Measurements from ENCODE around the gene ANKS1B.
"Not testable (repeated sequence)": the region's sequence is repeated elsewhere in the genome, so short reads cannot be mapped to it uniquely, and the experiment has no call there.

Gene ANKS1B

DNA sequence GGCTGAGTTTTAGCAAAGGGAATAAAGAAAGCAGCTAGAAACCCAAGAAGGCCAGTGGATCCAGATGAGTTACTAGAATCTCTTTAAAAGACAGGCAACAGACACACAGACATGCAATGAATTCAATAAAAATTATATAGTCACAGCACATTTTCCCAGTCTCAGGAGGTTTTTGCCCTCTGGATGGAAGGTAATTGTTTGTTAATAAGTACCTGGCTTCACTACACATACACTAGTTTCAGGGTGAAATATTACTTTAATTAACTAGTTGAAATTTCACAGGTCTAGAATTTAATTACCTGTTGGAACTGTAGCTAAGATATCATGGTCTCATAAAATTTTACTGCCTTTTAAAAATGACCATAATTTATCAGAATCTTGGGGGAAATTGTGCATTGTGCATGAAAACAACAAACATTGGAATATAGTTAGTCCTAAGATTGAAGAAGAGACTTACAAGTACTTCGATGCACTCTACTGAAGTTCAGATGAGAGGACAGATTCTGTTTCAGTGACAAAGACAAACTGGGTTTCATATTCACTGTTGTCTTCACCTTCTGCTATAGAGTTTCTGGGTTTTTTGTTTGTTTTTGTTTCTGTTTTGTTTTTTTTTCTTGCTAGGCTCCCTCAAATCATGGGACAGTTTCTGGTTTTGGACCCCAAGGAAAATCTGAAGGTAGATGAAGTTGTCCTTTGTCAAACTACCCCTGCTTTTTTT lies 614.2 kb downstream of the ANKS1B start:
- DNase-seq (ENCODE audit: low spot score) = no peak

- DNase-seq (ENCODE audit: low spot score) = no peak
Observed at GRCh38 chr12:99367181-99367580, 617.6 kb downstream of the ANKS1B start.

DNA sequence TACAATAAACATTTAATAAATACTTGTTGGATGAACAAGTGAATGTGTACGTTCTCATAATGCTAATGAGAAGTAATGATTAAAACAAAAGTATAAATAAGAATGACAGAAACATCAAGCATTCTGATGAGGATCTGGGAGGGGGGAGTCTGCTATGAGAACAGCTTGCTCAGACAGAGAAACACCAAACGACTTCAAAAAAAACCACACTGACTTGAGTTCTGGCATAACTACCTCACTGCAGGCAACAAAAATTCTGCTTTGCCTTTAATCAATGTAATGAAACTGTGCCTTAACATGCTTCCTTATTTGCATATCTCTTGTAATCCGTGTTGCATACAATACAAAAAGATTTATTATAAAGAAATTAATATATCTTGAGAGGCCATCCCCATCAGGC lies 632.5 kb downstream of the ANKS1B start:
- no peak for DNase-seq (ENCODE audit: low spot score)

- DNase-seq (ENCODE audit: low spot score) = no peak
Observed at GRCh38 chr12:99343960-99344359, 640.8 kb downstream of the ANKS1B start.

- no peak for DNase-seq (ENCODE audit: low spot score)
Observed at GRCh38 chr12:99339663-99340062, 645.1 kb downstream of the ANKS1B start.

DNA sequence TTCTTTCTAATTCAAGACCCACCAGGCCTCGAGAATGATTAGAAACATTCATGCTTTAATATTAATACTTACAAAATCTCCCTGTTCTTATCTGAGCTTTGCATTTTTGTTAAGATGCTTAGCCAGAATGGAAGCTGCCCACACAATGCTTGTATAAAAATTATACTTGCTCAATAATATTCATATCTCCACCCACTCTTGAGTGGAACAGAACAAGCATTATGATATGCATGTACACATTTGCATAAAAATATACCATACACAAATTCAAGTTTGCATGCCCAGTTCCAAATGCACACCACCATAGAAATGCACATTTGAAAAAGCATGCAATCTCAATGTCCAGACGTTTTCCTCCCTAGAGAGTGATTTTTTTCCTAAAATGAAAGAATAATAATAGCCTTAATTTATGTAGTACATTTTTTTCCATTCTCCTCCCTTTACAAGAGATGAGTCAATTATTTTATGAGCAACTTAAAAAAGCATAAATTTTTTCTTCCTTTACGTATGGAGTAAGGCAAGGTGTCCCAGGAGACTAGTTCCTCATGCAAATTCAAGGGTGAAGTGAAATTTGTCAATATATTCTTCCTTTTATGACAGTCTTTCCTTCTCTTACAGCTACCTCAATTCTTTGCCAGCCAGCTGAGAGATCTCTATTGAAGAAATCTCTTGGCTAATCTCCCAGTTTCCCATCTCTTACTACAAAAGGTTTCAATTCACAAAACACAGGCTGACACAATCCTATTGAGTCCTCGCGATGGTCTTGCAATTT lies 650.3 kb downstream of the ANKS1B start:
- no peak for DNase-seq (ENCODE audit: low spot score)

DNA sequence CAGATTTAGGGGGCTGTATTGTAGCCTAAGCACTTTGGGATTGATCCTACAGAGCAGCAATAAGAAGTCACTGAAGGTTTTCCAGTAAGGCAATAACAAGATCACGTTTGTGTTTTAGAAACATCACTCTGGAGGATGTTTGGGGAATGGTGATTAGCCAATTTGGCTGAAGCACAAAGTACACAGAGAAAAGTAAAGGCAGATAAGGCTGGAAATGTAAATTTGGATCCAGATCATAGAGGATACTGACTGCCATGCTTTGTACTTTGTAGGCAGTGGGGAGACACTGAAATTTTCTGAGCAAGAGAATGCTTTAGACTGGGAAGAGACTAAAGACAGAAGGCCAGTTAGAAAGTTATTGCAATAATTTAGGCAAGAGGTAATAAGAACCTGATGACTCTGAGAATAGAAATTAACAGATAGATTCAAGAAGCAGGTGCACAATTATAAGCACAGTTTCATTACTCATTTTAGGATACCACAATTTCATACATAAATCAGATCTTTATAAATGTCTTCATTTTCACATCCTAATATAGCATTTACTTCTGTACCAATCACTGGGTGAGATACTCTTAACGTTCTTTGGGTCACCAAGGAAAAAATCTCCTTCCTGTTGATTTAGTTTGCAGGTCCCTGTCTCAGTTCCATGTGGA lies 651.7 kb downstream of the ANKS1B start:
- DNase-seq (ENCODE audit: low spot score) = no peak

GRCh38 chr12:99330216-99330615 lies 654.5 kb downstream of the ANKS1B start:
- no peak for DNase-seq (ENCODE audit: low spot score)

DNA sequence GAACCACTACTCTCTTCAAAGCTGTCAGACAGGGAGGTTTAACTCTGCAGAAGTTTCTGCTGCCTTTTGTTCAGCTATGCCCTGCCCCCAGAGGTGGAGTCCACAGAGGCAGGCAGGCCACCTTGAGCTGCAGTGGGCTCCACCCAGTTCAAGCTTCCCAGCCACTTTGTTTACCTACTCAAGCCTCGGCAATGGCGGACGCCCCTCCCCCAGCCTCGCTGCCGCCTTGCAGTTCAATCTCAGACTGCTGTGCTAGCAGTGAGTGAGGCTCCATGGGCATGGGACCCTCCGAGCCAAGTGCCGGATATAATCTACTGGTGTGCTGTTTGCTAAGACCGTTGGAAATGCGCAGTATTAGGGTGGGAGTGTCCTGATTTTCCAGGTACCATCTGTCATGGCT lies 663.5 kb downstream of the ANKS1B start:
- not testable (repeated sequence) for DNase-seq (ENCODE audit: low spot score)

DNA sequence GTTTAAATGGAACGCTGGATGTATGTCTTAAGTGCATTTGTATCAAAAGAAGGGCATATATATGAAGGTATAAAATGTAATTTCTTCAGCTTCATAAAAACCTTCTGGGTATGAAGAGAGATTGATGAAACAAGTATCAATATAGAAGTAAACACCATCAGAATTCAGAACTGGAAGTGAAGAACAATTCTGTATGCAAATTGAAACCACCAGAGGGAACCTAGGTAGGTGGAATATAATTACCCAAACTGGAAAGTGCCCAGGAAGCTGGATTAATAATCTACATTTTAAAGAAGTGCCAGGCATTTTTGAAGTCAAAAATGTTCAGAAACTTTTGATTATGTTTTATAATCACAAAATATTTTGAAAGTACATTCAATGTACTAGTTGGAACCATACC lies 673.4 kb downstream of the ANKS1B start:
- DNase-seq (ENCODE audit: low spot score) = no peak

- DNase-seq (ENCODE audit: low spot score) = no peak
Observed at GRCh38 chr12:99309812-99310211, 674.9 kb downstream of the ANKS1B start.

GRCh38 chr12:99302874-99303273 lies 681.9 kb downstream of the ANKS1B start:
- no peak for DNase-seq (ENCODE audit: low spot score)

DNA sequence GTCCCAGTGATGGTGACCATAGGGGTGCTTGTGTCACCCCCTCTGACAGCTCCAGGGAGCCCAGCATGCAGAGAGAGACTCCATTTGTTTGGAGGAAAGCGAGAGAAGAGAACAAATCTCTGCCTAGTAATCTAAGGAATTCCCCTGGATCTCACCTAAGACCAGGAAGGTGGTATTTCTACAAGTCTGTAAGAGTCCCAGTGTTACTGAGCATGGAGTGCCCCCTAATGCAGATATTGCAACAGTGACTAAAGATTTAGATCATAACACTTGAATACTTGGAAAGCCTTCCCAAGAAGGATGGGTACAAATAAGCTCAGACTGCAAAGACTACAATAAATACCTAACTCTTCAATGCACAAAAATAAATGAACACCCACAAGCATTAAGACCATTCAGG lies 697.6 kb downstream of the ANKS1B start:
- DNase-seq (ENCODE audit: low spot score) = no peak

- no peak for DNase-seq (ENCODE audit: low spot score)
Observed at GRCh38 chr12:99284161-99284560, 700.6 kb downstream of the ANKS1B start.

- no peak for DNase-seq (ENCODE audit: low spot score)
Observed at GRCh38 chr12:99282624-99283023, 702.1 kb downstream of the ANKS1B start.

GRCh38 chr12:99282086-99282485 lies 702.6 kb downstream of the ANKS1B start:
- DNase-seq (ENCODE audit: low spot score) = no peak

GRCh38 chr12:99281277-99281676 lies 703.5 kb downstream of the ANKS1B start:
- DNase-seq (ENCODE audit: low spot score) = no peak

- no peak for DNase-seq (ENCODE audit: low spot score)
Observed at GRCh38 chr12:99278899-99279298, 705.8 kb downstream of the ANKS1B start.

GRCh38 chr12:99277591-99278379 lies 707.0 kb downstream of the ANKS1B start:
- DNase-seq (ENCODE audit: low spot score) = no peak

DNA sequence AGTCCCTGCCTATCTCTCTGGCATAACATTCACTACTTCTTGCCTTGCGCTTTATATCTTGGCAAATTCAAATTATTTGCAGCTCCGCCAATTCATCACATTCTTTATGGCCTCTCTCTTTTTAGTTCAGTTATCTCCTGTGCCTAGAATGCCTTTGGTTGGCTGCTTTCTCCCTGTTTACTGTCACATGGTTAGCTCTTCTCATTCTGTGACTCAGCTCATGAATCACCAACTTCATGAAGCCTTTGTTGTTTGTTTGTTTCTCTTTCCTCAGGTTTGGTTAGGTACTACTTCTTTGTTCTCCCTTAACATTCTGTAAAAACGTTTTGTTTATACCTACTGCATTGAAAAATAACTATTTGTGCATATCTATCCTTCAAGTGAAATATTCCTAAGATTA lies 713.7 kb downstream of the ANKS1B start:
- DNase-seq (ENCODE audit: low spot score) = no peak

- no peak for DNase-seq (ENCODE audit: low spot score)
Observed at GRCh38 chr12:99267038-99267437, 717.7 kb downstream of the ANKS1B start.

GRCh38 chr12:99265648-99266047 lies 719.1 kb downstream of the ANKS1B start:
- DNase-seq (ENCODE audit: low spot score) = no peak

Data from CD4-positive, alpha-beta T cell treated with Interleukin-6 at 100 ng/mL for 8 hours (primary cell).